Measurements from ENCODE around the gene GJD4. TPM values are rescaled to one million over a fixed set of nuclear protein-coding genes. Genes with fewer than 3 reads are reported as not detected.

The GJD4 gene
- total and polyA plus RNA-seq, 2 of the 4 experiments (the other 2 are of a cell fraction), result not detected

- H2BK120ac ChIP-seq (ENCODE audit: low read depth, low read length), result no peak overlapping the region
- H2AK9ac ChIP-seq (replicated peaks; ENCODE audit: low read depth, low read length, poor library complexity), result no peak overlapping the region
- no peak overlapping the region for H3K27ac ChIP-seq (ENCODE audit: insufficient read depth, low read length)
- H2BK20ac ChIP-seq (ENCODE audit: low read depth, low read length), result no peak overlapping the region
- H2AK5ac ChIP-seq (ENCODE audit: low read depth, low read length), result no peak overlapping the region
- ChIA-PET CTCF (interaction anchor here (0.5 to 2.4 kb wide), 3 partner anchors 1075 to 1244 kb away, joined by 3 to 11 read pairs (median 4); no protein-coding TSS in a partner anchor), POLR2A (ENCODE audit: unreplicated experiment) (no interaction called here)
- H3K9ac ChIP-seq (ENCODE audit: low read depth, low read length), result no peak overlapping the region
- dilution Hi-C loops (cut with HindIII; ENCODE audit: low sequenced_read_pairs, unreplicated experiment) (no loop called here), in situ Hi-C loops (cut with MboI; ENCODE audit: low sequenced_read_pairs) (no loop called here), intact Hi-C loops (cut with micrococcal nuclease) (loop anchor here (10.0 kb wide), 1 partner anchor 857 kb away; no protein-coding TSS in a partner anchor)
- H4K20me1 ChIP-seq (ENCODE audit: insufficient read depth, low read length), result peaks cover 8% of the 10 kb centered on the region; the same call in 1 of the 2 replicates
- no peak overlapping the region for H4K8ac ChIP-seq (ENCODE audit: low read depth in 2 of 2, low read length in 2 of 2)
- no peaks in the 10 kb centered on the region for H3K9me1 ChIP-seq (ENCODE audit: insufficient read depth, low read length)
- no peak overlapping the region for H3K18ac ChIP-seq (ENCODE audit: low read depth, low read length)
- no peak overlapping the region for H4K91ac ChIP-seq (ENCODE audit: insufficient read depth, low read depth, low read length)
- H3K56ac ChIP-seq (ENCODE audit: extremely low read depth, insufficient read depth, low read length), result no peak overlapping the region
- no peaks in the 10 kb centered on the region for H3K36me3 ChIP-seq (ENCODE audit: control insufficient read depth, insufficient read depth, low read length)
- peaks cover 12 to 21% of the 10 kb centered on the region in 2 experiments for H3K79me1 ChIP-seq (ENCODE audit: low read depth in 1 of 2, low read length in 2 of 2)
- H2BK5ac ChIP-seq (ENCODE audit: low read depth, low read length, poor library complexity, severe bottlenecking), result no peak overlapping the region
- H3K4ac ChIP-seq (ENCODE audit: low read depth, low read length), result no peak overlapping the region
- no peak overlapping the region for H3K4me2 ChIP-seq (ENCODE audit: low read depth, low read length)
- BruUV-seq (replicated peaks), result no TSS peak
- H3K27me3 ChIP-seq (ENCODE audit: control insufficient read depth, insufficient read depth, low read length), result no peaks in the 10 kb centered on the region
- no peak overlapping the region for H3K4me3 ChIP-seq (ENCODE audit: insufficient read depth, low read depth, low read length)
- ATAC-seq (ENCODE audit: low read depth) (no peak), DNase-seq (no peak)
- no peak overlapping the region for H3K23ac ChIP-seq (ENCODE audit: low read depth, low read length)
- no peak overlapping the region for H2AFZ ChIP-seq (replicated peaks; ENCODE audit: low read length, poor library complexity)
- no CpG with 5 or more reads among the region's 8 CpGs for WGBS, 2 experiments (ENCODE audit: extremely low coverage in 2 of 2, insufficient read length in 1 of 2)
- H4K5ac ChIP-seq (ENCODE audit: low read depth, low read length), result no peak overlapping the region
- H3K9me3 ChIP-seq (ENCODE audit: control insufficient read depth, insufficient read depth, low read length), result no peaks in the 10 kb centered on the region
- H3K4me1 ChIP-seq (ENCODE audit: control insufficient read depth, insufficient read depth, low read length), result peaks cover 5% of the 10 kb centered on the region
- TF ChIP-seq POLR2A (IDR thresholded peaks at IDR 0.05; ENCODE audit: low read depth, low read length), result no peak
- H3K14ac ChIP-seq (replicated peaks; ENCODE audit: low read depth, low read length), result no peak overlapping the region
- H2BK15ac ChIP-seq (ENCODE audit: low read depth, low read length), result no peak overlapping the region
These were observed 32.3 kb downstream of the GJD4 start for GRCh38 chr10:35637462-35637861.
